Activated CD4-positive, alpha-beta T cell treated with anti-CD3 and anti-CD28 coated beads, Interleukin-10, Interleukin-2, amounts not matched to agents 100 ng/mL and 50 ng/mL, durations not matched to agents 16 hours and 8 hours (primary cell): ENCODE measurements around the gene ARID5A.
A peak's percentile ranks its signal among the peaks of the same experiment; 100 is the strongest.
"Not testable (repeated sequence)": the region's sequence is repeated elsewhere in the genome, so short reads cannot be mapped to it uniquely, and the experiment has no call there.

ENCODE experiments used
- DNase-seq: peaks from one replicate; pipeline ENCODE4 v3.0.0-alpha.2; 2020

The ARID5A gene

DNA sequence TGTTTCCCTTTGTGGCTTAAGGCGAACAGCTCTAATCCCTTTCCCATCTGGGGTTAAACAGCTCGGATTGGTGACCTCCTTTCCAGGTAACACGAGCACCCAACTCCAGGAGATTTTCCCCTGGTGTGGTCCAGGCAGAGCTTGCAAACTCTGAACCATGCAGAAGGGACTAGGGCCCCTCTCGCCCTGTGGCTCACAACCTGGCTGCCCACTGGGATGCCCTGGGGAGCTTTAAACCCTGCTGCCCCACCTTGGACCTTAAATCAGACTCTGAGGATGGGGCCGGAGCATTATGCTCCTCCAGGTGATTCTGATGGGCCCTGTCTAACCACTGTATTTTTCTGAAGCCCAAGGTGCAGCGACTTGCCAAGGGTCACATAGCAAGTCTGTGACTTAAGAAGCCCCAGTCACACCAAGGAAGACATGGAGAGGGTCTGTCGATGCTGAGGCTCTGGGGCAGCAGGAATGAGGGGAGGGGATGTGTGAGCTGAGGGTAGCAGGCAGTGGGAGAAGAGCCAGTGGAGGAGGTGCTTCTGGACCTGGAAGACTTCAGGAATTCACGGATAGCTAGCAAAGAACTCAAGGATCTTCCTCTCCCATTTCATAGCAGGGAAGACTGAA lies 5.9 kb downstream of the ARID5A start:
- DNase-seq: no peak

GRCh38 chr2:96546321-96546720 lies 9.8 kb downstream of the ARID5A start:
- peak; percentile 76 for DNase-seq

DNA sequence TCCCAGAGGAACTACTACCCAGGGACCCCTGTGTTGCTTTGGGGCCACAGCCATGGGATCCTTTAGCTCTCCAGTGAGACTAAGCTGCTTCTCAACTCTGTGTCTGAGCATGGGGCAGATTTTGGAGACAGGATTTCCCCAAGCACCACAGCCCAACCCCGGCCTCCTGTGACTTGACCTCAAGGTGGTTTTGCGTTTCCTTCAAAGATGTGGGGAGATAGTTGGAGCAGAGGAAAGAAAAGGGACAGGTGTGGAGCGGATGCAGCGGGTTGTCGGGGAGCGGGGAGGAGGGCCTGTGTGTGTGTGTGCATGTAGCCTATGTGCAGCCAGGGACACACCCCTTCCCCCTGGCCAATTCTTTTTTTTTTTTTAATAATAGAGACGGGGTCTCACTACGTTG lies 10.2 kb downstream of the ARID5A start:
- DNase-seq: peak; percentile 68

- DNase-seq: no peak
These were observed 10.7 kb downstream of the ARID5A start for GRCh38 chr2:96547203-96547641.

GRCh38 chr2:96547731-96548171 lies 11.2 kb downstream of the ARID5A start:
- no peak for DNase-seq

DNA sequence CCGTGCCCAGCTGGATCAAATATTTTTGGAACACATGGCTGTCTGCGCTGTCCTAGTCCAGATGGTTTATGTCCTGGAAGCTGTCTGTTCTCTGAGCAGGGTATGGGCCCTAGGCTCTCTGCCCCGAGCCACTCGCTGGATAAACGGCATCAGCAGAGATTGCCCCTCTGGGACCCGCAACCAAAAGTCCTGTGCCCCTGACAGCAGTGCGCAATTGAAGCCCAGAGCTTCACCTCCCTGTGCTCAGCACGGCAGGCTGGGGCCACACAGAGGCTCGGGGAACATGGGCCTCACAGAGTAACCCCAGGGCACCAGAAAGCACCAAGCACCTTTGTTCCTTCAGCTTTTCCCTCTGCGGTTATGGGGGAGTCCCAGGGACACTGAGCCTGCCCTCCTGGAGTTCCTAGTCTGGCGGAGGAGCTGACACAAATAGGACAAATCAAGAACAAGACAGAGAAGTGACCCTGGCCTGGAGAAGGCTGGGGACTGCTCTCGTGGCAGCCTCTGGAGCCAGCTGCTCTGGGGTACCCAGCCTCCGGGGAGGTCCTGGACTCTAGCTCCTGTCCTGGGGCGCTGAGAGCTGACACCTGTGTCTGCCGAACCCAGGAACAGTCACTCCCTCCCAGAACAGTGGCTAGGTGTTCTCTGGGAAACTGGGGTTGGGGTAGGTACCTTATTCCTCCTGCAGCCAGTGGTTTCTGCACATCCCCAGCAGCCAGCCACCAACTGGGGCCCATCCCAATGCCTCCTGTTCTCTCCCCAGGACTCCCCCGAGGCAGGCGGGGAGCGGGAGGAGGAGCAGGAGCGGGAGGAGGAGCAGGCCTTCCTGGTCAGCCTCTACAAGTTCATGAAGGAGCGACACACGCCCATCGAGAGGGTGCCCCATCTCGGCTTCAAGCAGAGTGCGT lies 12.3 kb downstream of the ARID5A start:
- DNase-seq: no peak

DNA sequence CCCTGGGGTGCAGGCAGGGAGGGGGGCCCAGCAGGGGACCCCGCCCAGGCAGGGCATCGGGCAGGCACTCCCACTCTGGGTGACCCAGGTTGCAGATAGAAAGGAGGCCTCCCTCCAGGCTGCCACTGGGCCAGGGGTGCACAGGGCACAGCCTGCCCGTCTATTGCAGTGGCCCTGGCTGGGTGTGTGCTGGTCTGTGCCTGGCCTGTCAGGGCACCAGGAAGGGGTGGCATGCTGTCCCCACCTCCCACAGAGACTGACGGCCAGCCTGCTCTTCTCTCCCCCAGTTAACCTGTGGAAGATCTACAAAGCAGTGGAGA lies 12.9 kb downstream of the ARID5A start:
- no peak for DNase-seq

- no peak for DNase-seq
These were observed 13.6 kb downstream of the ARID5A start for GRCh38 chr2:96549967-96550786.

DNA sequence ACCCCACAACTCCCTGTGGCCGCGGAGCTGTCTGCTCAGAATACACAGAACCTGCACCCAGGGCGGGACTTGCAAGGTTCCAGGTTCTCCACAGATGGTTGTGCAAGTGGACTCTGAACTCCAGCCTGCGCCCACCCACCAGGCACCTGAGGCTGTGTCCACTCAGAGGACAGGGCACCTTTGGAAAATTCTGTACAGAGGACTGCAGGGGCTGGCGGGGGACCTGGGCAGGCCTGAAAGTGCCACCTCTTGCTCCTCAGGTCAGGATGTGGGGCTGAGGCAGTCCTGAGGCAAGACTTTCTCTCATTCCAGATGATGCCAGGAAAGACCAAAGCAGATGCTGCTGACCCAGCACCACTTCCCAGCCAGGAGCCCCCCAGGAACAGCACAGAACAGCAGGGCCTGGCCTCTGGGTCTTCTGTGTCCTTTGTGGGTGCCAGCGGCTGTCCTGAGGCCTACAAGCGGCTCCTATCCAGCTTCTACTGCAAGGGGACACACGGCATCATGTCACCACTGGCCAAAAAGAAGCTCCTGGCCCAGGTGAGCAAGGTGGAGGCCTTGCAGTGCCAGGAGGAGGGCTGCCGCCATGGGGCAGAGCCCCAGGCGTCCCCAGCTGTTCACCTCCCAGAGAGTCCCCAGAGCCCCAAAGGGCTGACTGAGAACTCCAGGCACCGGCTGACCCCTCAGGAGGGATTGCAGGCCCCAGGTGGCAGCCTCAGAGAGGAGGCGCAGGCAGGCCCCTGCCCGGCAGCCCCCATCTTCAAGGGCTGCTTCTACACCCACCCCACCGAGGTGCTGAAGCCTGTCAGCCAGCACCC lies 14.4 kb downstream of the ARID5A start:
- DNase-seq: no peak

DNA sequence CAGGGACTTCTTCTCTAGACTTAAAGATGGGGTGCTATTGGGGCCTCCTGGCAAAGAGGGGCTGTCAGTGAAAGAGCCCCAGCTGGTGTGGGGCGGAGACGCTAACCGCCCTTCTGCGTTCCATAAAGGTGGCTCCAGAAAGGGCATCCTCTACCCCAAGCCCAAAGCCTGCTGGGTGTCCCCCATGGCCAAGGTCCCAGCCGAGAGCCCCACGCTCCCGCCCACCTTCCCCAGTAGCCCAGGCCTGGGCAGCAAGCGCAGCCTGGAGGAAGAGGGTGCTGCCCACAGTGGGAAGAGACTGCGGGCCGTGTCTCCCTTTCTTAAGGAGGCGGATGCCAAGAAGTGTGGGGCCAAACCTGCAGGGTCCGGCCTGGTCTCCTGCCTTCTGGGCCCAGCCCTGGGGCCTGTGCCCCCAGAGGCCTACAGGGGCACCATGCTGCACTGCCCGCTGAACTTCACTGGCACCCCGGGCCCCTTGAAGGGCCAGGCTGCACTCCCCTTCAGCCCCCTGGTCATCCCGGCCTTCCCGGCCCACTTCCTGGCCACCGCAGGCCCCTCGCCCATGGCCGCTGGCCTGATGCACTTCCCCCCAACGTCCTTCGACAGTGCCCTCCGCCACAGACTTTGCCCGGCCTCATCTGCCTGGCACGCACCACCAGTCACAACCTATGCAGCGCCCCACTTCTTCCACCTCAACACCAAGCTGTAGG lies 15.2 kb downstream of the ARID5A start:
- no peak for DNase-seq

DNA sequence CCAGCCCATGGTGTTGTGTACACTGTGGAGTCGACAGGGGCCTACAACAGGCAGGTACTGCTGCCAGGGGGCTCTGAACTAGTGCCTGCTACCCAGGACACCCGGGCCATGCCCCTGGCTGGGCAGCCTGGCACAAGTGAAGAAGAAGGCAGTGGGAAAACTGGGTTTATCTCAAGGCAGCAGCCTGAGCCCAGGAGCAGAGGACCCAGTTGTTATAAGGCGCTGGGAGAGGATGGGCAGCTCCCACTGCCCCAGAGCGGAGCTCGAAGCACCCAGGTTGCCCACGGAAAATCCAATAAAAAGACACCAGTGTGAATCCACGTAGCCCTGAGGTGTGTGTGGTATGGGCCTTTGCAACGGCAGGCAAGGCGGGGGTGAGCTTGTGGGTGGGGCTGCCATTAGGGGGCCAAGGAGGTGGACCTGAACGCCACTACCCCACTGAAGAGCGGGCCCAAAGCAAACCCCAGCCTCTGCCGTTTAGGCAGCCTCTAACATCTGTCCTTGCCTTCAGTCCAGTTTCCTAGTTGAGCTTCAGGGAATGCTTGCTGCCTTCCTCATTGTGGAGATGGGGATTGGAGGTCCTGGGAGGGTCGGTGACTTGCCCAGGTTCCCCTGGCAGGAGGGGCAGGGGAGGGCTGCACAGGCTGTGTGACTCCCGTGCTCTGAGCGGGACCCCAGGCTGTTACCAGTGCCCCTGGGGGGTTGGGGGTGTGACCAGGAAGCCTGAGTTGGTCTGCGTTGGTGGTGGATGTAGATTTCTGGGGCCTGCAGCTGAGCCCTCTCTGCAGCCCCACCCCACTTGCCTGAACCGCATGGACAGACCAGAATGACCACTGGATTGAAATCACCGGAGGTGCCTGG lies 16.0 kb downstream of the ARID5A start:
- no peak for DNase-seq

GRCh38 chr2:96553176-96553956 lies 16.8 kb downstream of the ARID5A start:
- DNase-seq: no peak

GRCh38 chr2:96553957-96554292 lies 17.4 kb downstream of the ARID5A start:
- DNase-seq: not testable (repeated sequence)

- peak; percentile 73 for DNase-seq
These were observed 18.0 kb downstream of the ARID5A start for GRCh38 chr2:96554293-96555145.

GRCh38 chr2:96555146-96555610 lies 18.6 kb downstream of the ARID5A start:
- DNase-seq: no peak

- DNase-seq: peak; percentile 84
These were observed 20.1 kb downstream of the ARID5A start for GRCh38 chr2:96556441-96557330.

DNA sequence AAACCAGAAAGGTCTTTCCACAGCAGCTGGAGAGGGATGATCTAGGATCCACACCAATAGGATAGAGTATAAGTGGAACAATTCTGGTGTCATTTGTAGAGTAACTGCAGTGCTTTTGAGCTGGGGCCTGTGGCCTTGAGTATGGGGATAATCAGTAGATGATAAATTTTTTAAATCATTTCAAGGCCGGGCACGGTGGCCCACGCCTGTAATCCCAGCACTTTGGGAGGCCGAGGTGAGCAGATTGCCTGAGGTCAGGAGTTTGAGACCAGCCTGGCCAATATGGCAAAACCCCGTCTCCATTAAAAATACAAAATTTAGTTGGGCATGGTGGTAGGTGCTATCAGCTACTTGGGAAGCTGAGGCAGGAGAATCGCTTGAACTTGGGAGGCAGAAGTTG lies 20.9 kb downstream of the ARID5A start:
- DNase-seq: not testable (repeated sequence)

DNA sequence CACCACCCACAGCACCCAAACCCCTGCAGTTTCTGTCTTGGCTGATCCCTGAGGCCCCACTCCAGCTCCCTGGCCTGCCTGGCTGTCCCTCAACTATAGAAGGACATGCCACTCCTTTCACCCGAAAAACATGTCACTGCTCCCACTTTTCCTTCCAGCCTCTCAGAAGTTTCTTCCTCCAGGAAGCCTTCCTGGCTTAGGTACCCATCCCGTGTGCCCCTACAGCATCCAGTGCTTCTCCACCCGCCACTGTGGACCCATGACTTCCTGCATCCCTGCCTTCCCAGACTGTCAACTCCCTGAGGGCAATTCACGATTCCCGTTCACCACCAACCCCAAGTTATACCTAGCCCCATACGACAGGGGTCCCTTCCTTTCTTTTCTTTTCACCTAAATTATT lies 21.5 kb downstream of the ARID5A start:
- DNase-seq: no peak
